Neural crest cell (in vitro differentiated cells): ENCODE results near the gene AKAP9. TPM values are rescaled to one million over a fixed set of nuclear protein-coding genes. Genes with fewer than 3 reads are reported as not detected.
A peak's percentile ranks its signal among the peaks of the same experiment; 100 is the strongest.
"Not testable (repeated sequence)": the region's sequence is repeated elsewhere in the genome, so short reads cannot be mapped to it uniquely, and the experiment has no call there.

Experiments used
- DNase-seq: peaks from one replicate; pipeline ENCODE4 v3.0.0; 2021; ENCODE audit warnings: low read depth, mixed read lengths, low spot score
- H3K27ac Mint-ChIP-seq: one replicate; pipeline ENCODE4 v1.8.0; 2021; ENCODE audit warnings: mild to moderate bottlenecking, mixed read lengths; ENCODE audit not compliant: unreplicated experiment
- H3K27me3 Mint-ChIP-seq: 2 replicates; pipeline ENCODE4 v1.8.0; 2021; ENCODE audit warnings: low read depth, mild to moderate bottlenecking, mixed read lengths
- H3K36me3 Mint-ChIP-seq: 2 replicates; pipeline ENCODE4 v1.8.0; 2021; ENCODE audit warnings: low read depth, mild to moderate bottlenecking, mixed read lengths
- H3K4me1 Mint-ChIP-seq: 2 replicates; pipeline ENCODE4 v1.8.0; 2021; ENCODE audit warnings: mixed read lengths
- H3K4me3 Mint-ChIP-seq: one replicate; pipeline ENCODE4 v1.8.0; 2021; ENCODE audit warnings: mild to moderate bottlenecking, mixed read lengths
- H3K9me3 Mint-ChIP-seq: 2 replicates; pipeline ENCODE4 v1.8.0; 2021; ENCODE audit warnings: mixed read lengths
- CTCF ChIP-seq: fragments of 200-600 bp; sonication (generic); conservative IDR thresholded peaks from 2 replicates; pipeline ENCODE4 v1.5.0; 2021; ENCODE audit warnings: antibody characterized with exemption, mild to moderate bottlenecking
- long read RNA-seq: library from polyadenylated mRNA; unstranded; transcript quantifications from one replicate; pipeline ENCODE4 v2.0.0, GENCODE V29; 2020
- total RNA-seq: library from RNA; stranded (reverse); gene quantifications from 2 replicates; pipeline ENCODE4 v1.2.1, GENCODE V29; 2021

AKAP9 gene
- 32.0 and 35.8 TPM in 2 replicates for total RNA-seq
- long read RNA-seq, transcript AKAP9-205 (7 exons, 1,356 nt), result major isoform, 8 of 44 reads
- long read RNA-seq, partial matches to known transcripts, result 19 of 44 reads
- long read RNA-seq, other reads (novel, unspliced or antisense), result 17 of 44 reads

- peak within 1 kb of the TSS; percentile 95 for H3K27ac Mint-ChIP-seq
- H3K36me3 Mint-ChIP-seq, result no peaks in the 10 kb centered on the region
- peak within 1 kb of the TSS; percentile 96 for H3K4me3 Mint-ChIP-seq
- no peaks in the 10 kb centered on the region for H3K27me3 Mint-ChIP-seq
- H3K9me3 Mint-ChIP-seq, result no peaks in the 10 kb centered on the region
- H3K4me1 Mint-ChIP-seq, result peaks cover 25% of the 10 kb centered on the region
- TF ChIP-seq CTCF, result no peak
- DNase-seq, result peak; percentile 65
These were observed at the start of gene AKAP9 for GRCh38 chr7:91940572-91941341. Gene AKAP9, plus strand, starts transcription at chr7:91940862. Its CDS starts 238 bp downstream, at chr7:91941100.

GRCh38 chr7:91892099-91892705 is 48.5 kb upstream of the AKAP9 start:
- Mint-ChIP-seq H3K9me3 (peaks cover 4% of the 10 kb centered on the region), H3K27ac (peak overlapping the region; percentile 61), H3K27me3 (no peaks in the 10 kb centered on the region)

GRCh38 chr7:91892821-91893340 is 47.8 kb upstream of the AKAP9 start:
- no peak for TF ChIP-seq CTCF
- peaks cover 10% of the 10 kb centered on the region for H3K4me1 Mint-ChIP-seq
- H3K27me3 Mint-ChIP-seq, result no peaks in the 10 kb centered on the region
- H3K36me3 Mint-ChIP-seq, result peaks cover 4% of the 10 kb centered on the region
- no peak for DNase-seq
- no peak overlapping the region for H3K27ac Mint-ChIP-seq
- no peak overlapping the region for H3K4me3 Mint-ChIP-seq
- peaks cover 4% of the 10 kb centered on the region for H3K9me3 Mint-ChIP-seq

More at GRCh38 chr7:91892099-91892705, 48.5 kb upstream of the AKAP9 start:
- H3K4me3 Mint-ChIP-seq, result no peak overlapping the region
- no peak for DNase-seq
- H3K4me1 Mint-ChIP-seq, result peaks cover 10% of the 10 kb centered on the region
- no peak for TF ChIP-seq CTCF
- peaks cover 4% of the 10 kb centered on the region for H3K36me3 Mint-ChIP-seq

GRCh38 chr7:91893699-91894098 is 47.0 kb upstream of the AKAP9 start:
- not testable (repeated sequence) for H3K27me3 Mint-ChIP-seq, H3K27ac Mint-ChIP-seq, H3K4me3 Mint-ChIP-seq, H3K9me3 Mint-ChIP-seq, H3K36me3 Mint-ChIP-seq, DNase-seq
- peaks cover 10% of the 10 kb centered on the region for H3K4me1 Mint-ChIP-seq

GRCh38 chr7:91894781-91895480 is 45.7 kb upstream of the AKAP9 start:
- no peak for DNase-seq
- Mint-ChIP-seq H3K27me3 (no peaks in the 10 kb centered on the region), H3K9me3 (peaks cover 3% of the 10 kb centered on the region), H3K4me3 (no peak overlapping the region), H3K4me1 (peaks cover 10% of the 10 kb centered on the region), H3K27ac (no peak overlapping the region), H3K36me3 (peaks cover 4% of the 10 kb centered on the region)
- no peak for TF ChIP-seq CTCF
